ENCODE measurements around the gene IER5.

Gene IER5

DNA sequence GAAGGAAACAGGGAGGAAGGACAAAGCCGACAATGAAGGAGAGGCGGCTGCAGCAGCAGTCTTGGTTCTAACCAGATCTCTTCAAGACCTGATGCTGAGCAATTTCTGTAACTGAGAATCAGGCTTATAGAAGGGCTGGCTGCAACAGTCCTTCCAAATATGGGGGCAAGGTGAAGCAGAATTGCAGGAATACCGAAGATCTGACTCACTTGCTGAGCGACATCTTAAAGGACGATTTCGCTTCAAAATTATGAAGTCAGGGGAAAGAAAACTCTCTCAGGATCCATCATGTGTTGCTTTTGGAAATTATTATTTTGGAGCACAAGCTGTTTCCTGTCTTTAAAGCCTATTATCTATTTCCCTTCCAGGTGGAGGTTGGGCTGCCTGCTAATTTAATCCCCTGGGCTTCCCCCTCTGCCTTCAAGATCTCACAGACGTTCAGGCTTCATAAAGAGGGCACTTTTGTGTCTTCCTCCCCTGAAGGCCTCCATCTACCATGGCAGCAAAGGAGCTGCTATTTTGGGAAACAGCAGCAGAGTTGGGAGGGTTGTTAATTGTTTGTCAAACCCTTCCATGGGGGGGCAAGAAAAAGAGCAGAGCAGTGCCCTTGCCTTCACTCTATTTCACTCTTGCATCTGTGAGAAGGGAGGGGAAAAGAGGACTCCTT, 10.8 kb upstream of the IER5 start:
- TF ChIP-seq, protein P1, sequence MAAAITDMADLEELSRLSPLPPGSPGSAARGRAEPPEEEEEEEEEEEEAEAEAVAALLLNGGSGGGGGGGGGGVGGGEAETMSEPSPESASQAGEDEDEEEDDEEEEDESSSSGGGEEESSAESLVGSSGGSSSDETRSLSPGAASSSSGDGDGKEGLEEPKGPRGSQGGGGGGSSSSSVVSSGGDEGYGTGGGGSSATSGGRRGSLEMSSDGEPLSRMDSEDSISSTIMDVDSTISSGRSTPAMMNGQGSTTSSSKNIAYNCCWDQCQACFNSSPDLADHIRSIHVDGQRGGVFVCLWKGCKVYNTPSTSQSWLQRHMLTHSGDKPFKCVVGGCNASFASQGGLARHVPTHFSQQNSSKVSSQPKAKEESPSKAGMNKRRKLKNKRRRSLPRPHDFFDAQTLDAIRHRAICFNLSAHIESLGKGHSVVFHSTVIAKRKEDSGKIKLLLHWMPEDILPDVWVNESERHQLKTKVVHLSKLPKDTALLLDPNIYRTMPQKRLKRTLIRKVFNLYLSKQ (tag by site-specific recombination; IDR thresholded peaks at IDR 0.05; ENCODE audit: borderline replicate concordance): no peak
- TF ChIP-seq, protein P2, sequence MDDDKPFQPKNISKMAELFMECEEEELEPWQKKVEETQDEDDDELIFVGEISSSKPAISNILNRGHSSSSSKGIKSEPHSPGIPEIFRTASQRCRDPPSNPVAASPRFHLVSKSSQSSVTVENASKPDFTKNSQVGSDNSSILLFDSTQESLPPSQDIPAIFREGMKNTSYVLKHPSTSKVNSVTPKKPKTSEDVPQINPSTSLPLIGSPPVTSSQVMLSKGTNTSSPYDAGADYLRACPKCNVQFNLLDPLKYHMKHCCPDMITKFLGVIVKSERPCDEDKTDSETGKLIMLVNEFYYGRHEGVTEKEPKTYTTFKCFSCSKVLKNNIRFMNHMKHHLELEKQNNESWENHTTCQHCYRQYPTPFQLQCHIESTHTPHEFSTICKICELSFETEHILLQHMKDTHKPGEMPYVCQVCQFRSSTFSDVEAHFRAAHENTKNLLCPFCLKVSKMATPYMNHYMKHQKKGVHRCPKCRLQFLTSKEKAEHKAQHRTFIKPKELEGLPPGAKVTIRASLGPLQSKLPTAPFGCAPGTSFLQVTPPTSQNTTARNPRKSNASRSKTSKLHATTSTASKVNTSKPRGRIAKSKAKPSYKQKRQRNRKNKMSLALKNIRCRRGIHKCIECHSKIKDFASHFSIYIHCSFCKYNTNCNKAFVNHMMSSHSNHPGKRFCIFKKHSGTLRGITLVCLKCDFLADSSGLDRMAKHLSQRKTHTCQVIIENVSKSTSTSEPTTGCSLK (tag by site-specific recombination; IDR thresholded peaks at IDR 0.05): no peak
- TF ChIP-seq, protein P3, sequence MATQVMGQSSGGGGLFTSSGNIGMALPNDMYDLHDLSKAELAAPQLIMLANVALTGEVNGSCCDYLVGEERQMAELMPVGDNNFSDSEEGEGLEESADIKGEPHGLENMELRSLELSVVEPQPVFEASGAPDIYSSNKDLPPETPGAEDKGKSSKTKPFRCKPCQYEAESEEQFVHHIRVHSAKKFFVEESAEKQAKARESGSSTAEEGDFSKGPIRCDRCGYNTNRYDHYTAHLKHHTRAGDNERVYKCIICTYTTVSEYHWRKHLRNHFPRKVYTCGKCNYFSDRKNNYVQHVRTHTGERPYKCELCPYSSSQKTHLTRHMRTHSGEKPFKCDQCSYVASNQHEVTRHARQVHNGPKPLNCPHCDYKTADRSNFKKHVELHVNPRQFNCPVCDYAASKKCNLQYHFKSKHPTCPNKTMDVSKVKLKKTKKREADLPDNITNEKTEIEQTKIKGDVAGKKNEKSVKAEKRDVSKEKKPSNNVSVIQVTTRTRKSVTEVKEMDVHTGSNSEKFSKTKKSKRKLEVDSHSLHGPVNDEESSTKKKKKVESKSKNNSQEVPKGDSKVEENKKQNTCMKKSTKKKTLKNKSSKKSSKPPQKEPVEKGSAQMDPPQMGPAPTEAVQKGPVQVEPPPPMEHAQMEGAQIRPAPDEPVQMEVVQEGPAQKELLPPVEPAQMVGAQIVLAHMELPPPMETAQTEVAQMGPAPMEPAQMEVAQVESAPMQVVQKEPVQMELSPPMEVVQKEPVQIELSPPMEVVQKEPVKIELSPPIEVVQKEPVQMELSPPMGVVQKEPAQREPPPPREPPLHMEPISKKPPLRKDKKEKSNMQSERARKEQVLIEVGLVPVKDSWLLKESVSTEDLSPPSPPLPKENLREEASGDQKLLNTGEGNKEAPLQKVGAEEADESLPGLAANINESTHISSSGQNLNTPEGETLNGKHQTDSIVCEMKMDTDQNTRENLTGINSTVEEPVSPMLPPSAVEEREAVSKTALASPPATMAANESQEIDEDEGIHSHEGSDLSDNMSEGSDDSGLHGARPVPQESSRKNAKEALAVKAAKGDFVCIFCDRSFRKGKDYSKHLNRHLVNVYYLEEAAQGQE (tag by site-specific recombination; IDR thresholded peaks at IDR 0.05): no peak
- Histone ChIP-seq H3K9me3 (ENCODE audit: control insufficient read depth, insufficient read depth, low read depth, low read length) (no peaks in the 10 kb centered on the region), H3K4me1 (ENCODE audit: control insufficient read depth, insufficient read depth, low read length) (peaks cover 3% of the 10 kb centered on the region; the same call in 1 of the 2 replicates), H3K27ac (ENCODE audit: extremely low read depth, low read depth, low read length) (no peak overlapping the region), H3K4me3 (ENCODE audit: low read depth, low read length) (no peak overlapping the region), H3K36me3 (ENCODE audit: control insufficient read depth in 2 of 2, insufficient read depth in 1 of 2, low read length in 2 of 2) (no peaks in the 10 kb centered on the region)
- CTCF ChIA-PET: interaction anchor here (1.5 kb wide), 1 partner anchor 40 kb away, joined by 4 read pairs; no protein-coding TSS in a partner anchor
- POLR2A ChIA-PET: interaction anchor here (1.3 kb wide), 1 partner anchor 196 kb away, joined by 3 read pairs; no protein-coding TSS in a partner anchor

DNA sequence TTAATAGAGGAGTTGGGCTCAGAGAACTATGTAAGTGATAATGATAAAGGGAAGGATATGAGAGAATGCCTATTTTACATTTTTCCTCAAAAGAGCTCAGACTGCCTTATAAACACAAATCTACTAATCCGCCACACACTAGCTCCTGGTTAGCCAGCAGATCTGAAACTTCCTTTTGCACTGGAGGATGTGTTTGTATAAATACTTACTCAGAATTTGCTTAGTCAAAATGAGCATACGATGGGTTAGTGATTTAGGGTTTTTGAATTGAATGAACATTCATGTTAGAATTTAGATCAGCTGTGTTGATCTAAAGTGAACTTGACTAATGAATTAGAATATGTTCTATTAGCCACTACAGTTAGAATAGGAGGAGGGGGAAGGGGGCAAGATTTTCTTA, 9.1 kb upstream of the IER5 start:
- H3K4me3 ChIP-seq (ENCODE audit: low read depth, low read length): no peak overlapping the region
- POLR2A ChIA-PET: interaction anchor here (0.5 to 1.3 kb wide), 5 partner anchors 10 to 198 kb away, joined by 3 to 11 read pairs (median 3); partner anchors contain the start of gene IER5
- no peak for TF ChIP-seq ZNF600 (tag by site-specific recombination; IDR thresholded peaks at IDR 0.05)
- TF ChIP-seq, protein P4, sequence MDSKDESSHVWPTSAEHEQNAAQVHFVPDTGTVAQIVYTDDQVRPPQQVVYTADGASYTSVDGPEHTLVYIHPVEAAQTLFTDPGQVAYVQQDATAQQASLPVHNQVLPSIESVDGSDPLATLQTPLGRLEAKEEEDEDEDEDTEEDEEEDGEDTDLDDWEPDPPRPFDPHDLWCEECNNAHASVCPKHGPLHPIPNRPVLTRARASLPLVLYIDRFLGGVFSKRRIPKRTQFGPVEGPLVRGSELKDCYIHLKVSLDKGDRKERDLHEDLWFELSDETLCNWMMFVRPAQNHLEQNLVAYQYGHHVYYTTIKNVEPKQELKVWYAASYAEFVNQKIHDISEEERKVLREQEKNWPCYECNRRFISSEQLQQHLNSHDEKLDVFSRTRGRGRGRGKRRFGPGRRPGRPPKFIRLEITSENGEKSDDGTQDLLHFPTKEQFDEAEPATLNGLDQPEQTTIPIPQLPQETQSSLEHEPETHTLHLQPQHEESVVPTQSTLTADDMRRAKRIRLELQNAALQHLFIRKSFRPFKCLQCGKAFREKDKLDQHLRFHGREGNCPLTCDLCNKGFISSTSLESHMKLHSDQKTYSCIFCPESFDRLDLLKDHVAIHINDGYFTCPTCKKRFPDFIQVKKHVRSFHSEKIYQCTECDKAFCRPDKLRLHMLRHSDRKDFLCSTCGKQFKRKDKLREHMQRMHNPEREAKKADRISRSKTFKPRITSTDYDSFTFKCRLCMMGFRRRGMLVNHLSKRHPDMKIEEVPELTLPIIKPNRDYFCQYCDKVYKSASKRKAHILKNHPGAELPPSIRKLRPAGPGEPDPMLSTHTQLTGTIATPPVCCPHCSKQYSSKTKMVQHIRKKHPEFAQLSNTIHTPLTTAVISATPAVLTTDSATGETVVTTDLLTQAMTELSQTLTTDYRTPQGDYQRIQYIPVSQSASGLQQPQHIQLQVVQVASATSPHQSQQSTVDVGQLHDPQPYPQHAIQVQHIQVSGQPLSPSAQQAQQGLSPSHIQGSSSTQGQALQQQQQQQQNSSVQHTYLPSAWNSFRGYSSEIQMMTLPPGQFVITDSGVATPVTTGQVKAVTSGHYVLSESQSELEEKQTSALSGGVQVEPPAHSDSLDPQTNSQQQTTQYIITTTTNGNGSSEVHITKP (tag by site-specific recombination; IDR thresholded peaks at IDR 0.05): no peak
- no peak for TF ChIP-seq FEZF1 (tag by site-specific recombination; IDR thresholded peaks at IDR 0.05)
- TF ChIP-seq ZNF132 (tag by site-specific recombination; IDR thresholded peaks at IDR 0.05; ENCODE audit: borderline replicate concordance): no peak
- TF ChIP-seq ZNF555 (tag by site-specific recombination; conservative IDR thresholded peaks at IDR 0.05): no peak
- no peak for TF ChIP-seq ZNF133 (tag by site-specific recombination; IDR thresholded peaks at IDR 0.05)
- TF ChIP-seq, protein P5, sequence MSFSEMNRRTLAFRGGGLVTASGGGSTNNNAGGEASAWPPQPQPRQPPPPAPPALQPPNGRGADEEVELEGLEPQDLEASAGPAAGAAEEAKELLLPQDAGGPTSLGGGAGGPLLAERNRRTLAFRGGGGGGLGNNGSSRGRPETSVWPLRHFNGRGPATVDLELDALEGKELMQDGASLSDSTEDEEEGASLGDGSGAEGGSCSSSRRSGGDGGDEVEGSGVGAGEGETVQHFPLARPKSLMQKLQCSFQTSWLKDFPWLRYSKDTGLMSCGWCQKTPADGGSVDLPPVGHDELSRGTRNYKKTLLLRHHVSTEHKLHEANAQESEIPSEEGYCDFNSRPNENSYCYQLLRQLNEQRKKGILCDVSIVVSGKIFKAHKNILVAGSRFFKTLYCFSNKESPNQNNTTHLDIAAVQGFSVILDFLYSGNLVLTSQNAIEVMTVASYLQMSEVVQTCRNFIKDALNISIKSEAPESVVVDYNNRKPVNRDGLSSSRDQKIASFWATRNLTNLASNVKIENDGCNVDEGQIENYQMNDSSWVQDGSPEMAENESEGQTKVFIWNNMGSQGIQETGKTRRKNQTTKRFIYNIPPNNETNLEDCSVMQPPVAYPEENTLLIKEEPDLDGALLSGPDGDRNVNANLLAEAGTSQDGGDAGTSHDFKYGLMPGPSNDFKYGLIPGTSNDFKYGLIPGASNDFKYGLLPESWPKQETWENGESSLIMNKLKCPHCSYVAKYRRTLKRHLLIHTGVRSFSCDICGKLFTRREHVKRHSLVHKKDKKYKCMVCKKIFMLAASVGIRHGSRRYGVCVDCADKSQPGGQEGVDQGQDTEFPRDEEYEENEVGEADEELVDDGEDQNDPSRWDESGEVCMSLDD (tag by site-specific recombination; IDR thresholded peaks at IDR 0.05): no peak
- peaks cover 3% of the 10 kb centered on the region; the same call in 1 of the 2 replicates for H3K4me1 ChIP-seq (ENCODE audit: control insufficient read depth, insufficient read depth, low read length)
- CTCF ChIA-PET: interaction anchor here (1.0 to 1.4 kb wide), 5 partner anchors 12 to 62 kb away, joined by 3 to 5 read pairs (median 4); no protein-coding TSS in a partner anchor
- H3K27ac ChIP-seq (ENCODE audit: extremely low read depth, low read depth, low read length): no peak overlapping the region
- no peaks in the 10 kb centered on the region for H3K36me3 ChIP-seq (ENCODE audit: control insufficient read depth in 2 of 2, insufficient read depth in 1 of 2, low read length in 2 of 2)
- no peaks in the 10 kb centered on the region for H3K9me3 ChIP-seq (ENCODE audit: control insufficient read depth, insufficient read depth, low read depth, low read length)

Data from HEK293 (cell line).